Measurements from ENCODE around the gene PMFBP1.
A peak's percentile ranks its signal among the peaks of the same experiment; 100 is the strongest.

The PMFBP1 gene

DNA sequence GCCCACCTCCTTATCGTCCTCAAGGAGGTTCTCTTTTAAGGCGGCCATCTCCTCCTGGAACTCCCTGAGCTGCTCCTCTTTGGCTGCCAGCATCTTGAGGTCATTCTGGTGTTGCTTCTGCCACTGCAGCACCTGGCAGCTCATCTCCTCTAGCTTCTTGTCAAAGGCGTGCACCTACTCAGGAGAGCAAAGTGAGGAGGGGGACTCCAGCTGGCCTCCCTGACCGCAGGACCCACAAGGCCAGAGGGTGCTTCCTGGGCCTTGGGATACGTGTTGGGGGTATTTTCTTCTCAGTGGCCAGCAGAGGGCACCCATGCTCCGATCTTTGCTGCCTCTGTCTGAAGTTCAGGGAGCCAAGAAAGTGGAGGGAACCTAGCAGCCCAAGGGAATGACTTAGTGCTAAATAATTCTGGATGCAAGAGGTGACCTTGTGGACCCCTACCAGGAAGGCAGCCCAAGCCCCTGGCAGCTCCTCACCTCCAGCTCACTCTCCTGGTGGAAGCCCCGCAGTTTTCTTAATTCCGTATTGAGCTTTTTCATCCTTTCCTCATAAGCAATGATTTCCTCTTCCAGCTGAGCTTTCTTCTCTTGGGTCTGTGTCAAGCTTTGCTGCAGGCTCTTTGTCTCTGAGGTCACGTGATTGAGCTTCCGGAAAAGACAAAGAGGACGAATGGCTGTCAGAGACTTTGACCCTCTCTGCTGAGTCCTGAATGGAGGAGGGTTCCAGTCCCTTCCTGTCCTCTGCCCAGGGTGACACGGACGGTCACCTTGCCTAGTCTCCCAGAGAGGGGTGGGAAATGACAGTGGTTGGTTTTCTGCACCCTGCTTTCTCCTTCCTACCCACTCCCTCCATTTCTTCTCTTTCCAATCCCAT, 47.0 kb downstream of the PMFBP1 start:
- Histone ChIP-seq H3K36me3 (ENCODE audit: control insufficient read depth in 1 of 2, insufficient read depth in 2 of 2, low read depth in 1 of 2, low read length in 2 of 2) (no peaks in the 10 kb centered on the region), H2BK120ac (ENCODE audit: low read depth, low read length) (no peak overlapping the region), H3K79me1 (replicated peaks; ENCODE audit: low read length, poor library complexity, severe bottlenecking) (no peaks in the 10 kb centered on the region), H3K27me3 (ENCODE audit: control insufficient read depth in 1 of 2, insufficient read depth in 1 of 2, low read length in 2 of 2) (peaks cover 3% of the 10 kb centered on the region in 2 experiments), H4K8ac (ENCODE audit: low read length) (no peak overlapping the region), H3K27ac (ENCODE audit: low read length, poor library complexity, severe bottlenecking) (no peak overlapping the region), H3K4me2 (ENCODE audit: low read length, poor library complexity, severe bottlenecking) (no peak overlapping the region), H2AFZ (ENCODE audit: low read depth, low read length) (no peak overlapping the region), H3K4ac (ENCODE audit: low read depth in 1 of 2, low read length in 2 of 2) (no peak overlapping the region), H4K91ac (ENCODE audit: low read length) (no peak overlapping the region), H2AK5ac (ENCODE audit: low read length, severe bottlenecking) (no peak overlapping the region), H2BK5ac (ENCODE audit: low read depth, low read length, poor library complexity, severe bottlenecking) (no peak overlapping the region), H3K9ac (ENCODE audit: low read length) (peak overlapping the region; percentile 9), H2BK12ac (ENCODE audit: low read length in 2 of 2) (no peak overlapping the region), H3K9me3 (ENCODE audit: control insufficient read depth, low read length) (no peaks in the 10 kb centered on the region), H3K4me1 (ENCODE audit: control insufficient read depth, insufficient read depth, low read depth, low read length) (peaks cover 2% of the 10 kb centered on the region), H3K23ac (ENCODE audit: low read length in 2 of 2) (peak overlapping the region in 1 of 2 experiments; percentile 26), H3K14ac (ENCODE audit: low read length in 2 of 2) (no peak overlapping the region), H3K18ac (ENCODE audit: low read depth in 1 of 2, low read length in 2 of 2) (peak overlapping the region in 1 of 2 experiments; percentile 18), H2BK15ac (ENCODE audit: low read depth, poor library complexity, severe bottlenecking) (no peak overlapping the region), H3K4me3 (ENCODE audit: insufficient read depth in 1 of 2, low read depth in 1 of 2, low read length in 2 of 2) (no peak overlapping the region)
- DNase-seq = peak; percentile 72
- WGBS = 57% methylated on average over 13 of the region's 13 CpGs

DNA sequence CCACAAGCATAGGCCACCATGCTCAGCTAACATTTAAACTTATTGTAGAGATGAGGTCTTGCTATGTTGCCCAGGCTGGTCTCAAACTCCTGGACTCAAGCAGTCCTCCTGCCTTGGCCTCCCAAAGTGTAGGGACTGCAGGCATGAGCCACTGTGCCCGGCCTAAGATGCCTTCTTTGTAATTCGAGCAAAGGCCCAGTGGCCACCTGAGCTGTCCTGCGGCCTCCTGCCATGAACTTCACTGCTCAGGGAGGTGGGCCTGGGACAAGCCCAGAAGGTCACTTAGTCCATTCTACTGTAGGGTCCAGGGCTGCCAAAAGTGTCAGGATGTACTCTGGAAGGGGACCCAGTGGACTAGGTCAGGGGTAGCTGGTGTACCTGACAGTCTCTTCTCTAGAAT, 47.8 kb downstream of the PMFBP1 start:
- Histone ChIP-seq H3K4me2 (ENCODE audit: low read length, poor library complexity, severe bottlenecking) (no peak overlapping the region), H2BK12ac (ENCODE audit: low read length in 2 of 2) (no peak overlapping the region), H3K27ac (ENCODE audit: low read length, poor library complexity, severe bottlenecking) (no peak overlapping the region), H3K4me1 (ENCODE audit: control insufficient read depth, insufficient read depth, low read depth, low read length) (peaks cover 2% of the 10 kb centered on the region), H2BK5ac (ENCODE audit: low read depth, low read length, poor library complexity, severe bottlenecking) (no peak overlapping the region), H2BK120ac (ENCODE audit: low read depth, low read length) (no peak overlapping the region), H3K9me3 (ENCODE audit: control insufficient read depth, low read length) (no peaks in the 10 kb centered on the region), H3K9ac (ENCODE audit: low read length) (peak overlapping the region; percentile 9), H3K18ac (ENCODE audit: low read depth in 1 of 2, low read length in 2 of 2) (peak overlapping the region in 1 of 2 experiments; percentile 18), H3K4me3 (ENCODE audit: insufficient read depth in 1 of 2, low read depth in 1 of 2, low read length in 2 of 2) (no peak overlapping the region), H3K4ac (ENCODE audit: low read depth in 1 of 2, low read length in 2 of 2) (no peak overlapping the region), H3K79me1 (replicated peaks; ENCODE audit: low read length, poor library complexity, severe bottlenecking) (no peaks in the 10 kb centered on the region), H4K91ac (ENCODE audit: low read length) (no peak overlapping the region), H3K14ac (ENCODE audit: low read length in 2 of 2) (no peak overlapping the region), H3K23ac (ENCODE audit: low read length in 2 of 2) (no peak overlapping the region), H4K8ac (ENCODE audit: low read length) (no peak overlapping the region), H3K27me3 (ENCODE audit: control insufficient read depth in 1 of 2, insufficient read depth in 1 of 2, low read length in 2 of 2) (peaks cover 2 to 3% of the 10 kb centered on the region in 2 experiments), H2BK15ac (ENCODE audit: low read depth, poor library complexity, severe bottlenecking) (no peak overlapping the region), H2AFZ (ENCODE audit: low read depth, low read length) (no peak overlapping the region), H3K36me3 (ENCODE audit: control insufficient read depth in 1 of 2, insufficient read depth in 2 of 2, low read depth in 1 of 2, low read length in 2 of 2) (no peaks in the 10 kb centered on the region), H2AK5ac (ENCODE audit: low read length, severe bottlenecking) (no peak overlapping the region)
- WGBS = 98% methylated on average over 3 of the region's 3 CpGs
- no peak for DNase-seq

DNA sequence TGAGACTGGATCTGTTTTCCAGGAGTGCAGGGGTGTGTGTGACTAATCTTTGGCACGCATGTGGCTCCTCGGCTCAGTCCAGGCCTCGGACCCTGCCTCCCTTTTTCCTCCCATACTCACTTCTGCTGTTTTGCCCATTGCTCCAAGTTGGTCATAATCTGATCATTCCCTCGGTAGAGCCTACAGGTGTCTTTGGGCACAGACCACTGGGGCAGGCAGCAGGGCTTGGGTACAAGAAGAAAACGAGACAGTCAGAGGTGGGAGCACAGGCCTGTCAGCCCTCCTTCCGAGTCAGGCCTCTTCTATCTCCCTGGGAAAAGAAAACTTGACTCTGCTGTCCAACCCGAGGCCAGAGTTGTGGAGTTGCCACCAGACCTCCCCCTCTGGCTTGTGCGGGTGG, 48.5 kb downstream of the PMFBP1 start:
- H3K14ac ChIP-seq (ENCODE audit: low read length in 2 of 2) = no peak overlapping the region
- H2BK15ac ChIP-seq (ENCODE audit: low read depth, poor library complexity, severe bottlenecking) = no peak overlapping the region
- no peak overlapping the region for H2AK5ac ChIP-seq (ENCODE audit: low read length, severe bottlenecking)
- H2BK5ac ChIP-seq (ENCODE audit: low read depth, low read length, poor library complexity, severe bottlenecking) = no peak overlapping the region
- H3K23ac ChIP-seq (ENCODE audit: low read length in 2 of 2) = no peak overlapping the region
- no peak overlapping the region for H4K91ac ChIP-seq (ENCODE audit: low read length)
- H3K4ac ChIP-seq (ENCODE audit: low read depth in 1 of 2, low read length in 2 of 2) = no peak overlapping the region
- no peak overlapping the region for H2AFZ ChIP-seq (ENCODE audit: low read depth, low read length)
- DNase-seq = no peak
- no peak overlapping the region for H3K4me2 ChIP-seq (ENCODE audit: low read length, poor library complexity, severe bottlenecking)
- no peak overlapping the region for H4K8ac ChIP-seq (ENCODE audit: low read length)
- H3K27me3 ChIP-seq (ENCODE audit: control insufficient read depth in 1 of 2, insufficient read depth in 1 of 2, low read length in 2 of 2) = no peaks in the 10 kb centered on the region
- no peaks in the 10 kb centered on the region for H3K79me1 ChIP-seq (replicated peaks; ENCODE audit: low read length, poor library complexity, severe bottlenecking)
- WGBS = 76% methylated on average over 8 of the region's 8 CpGs
- peaks cover 2% of the 10 kb centered on the region for H3K4me1 ChIP-seq (ENCODE audit: control insufficient read depth, insufficient read depth, low read depth, low read length)
- H3K9me3 ChIP-seq (ENCODE audit: control insufficient read depth, low read length) = no peaks in the 10 kb centered on the region
- H2BK120ac ChIP-seq (ENCODE audit: low read depth, low read length) = no peak overlapping the region
- no peak overlapping the region for H3K27ac ChIP-seq (ENCODE audit: low read length, poor library complexity, severe bottlenecking)
- no peaks in the 10 kb centered on the region for H3K36me3 ChIP-seq (ENCODE audit: control insufficient read depth in 1 of 2, insufficient read depth in 2 of 2, low read depth in 1 of 2, low read length in 2 of 2)
- H3K9ac ChIP-seq (ENCODE audit: low read length) = no peak overlapping the region
- no peak overlapping the region for H3K18ac ChIP-seq (ENCODE audit: low read depth in 1 of 2, low read length in 2 of 2)
- H2BK12ac ChIP-seq (ENCODE audit: low read length in 2 of 2) = no peak overlapping the region
- no peak overlapping the region for H3K4me3 ChIP-seq (ENCODE audit: insufficient read depth in 1 of 2, low read depth in 1 of 2, low read length in 2 of 2)

DNA sequence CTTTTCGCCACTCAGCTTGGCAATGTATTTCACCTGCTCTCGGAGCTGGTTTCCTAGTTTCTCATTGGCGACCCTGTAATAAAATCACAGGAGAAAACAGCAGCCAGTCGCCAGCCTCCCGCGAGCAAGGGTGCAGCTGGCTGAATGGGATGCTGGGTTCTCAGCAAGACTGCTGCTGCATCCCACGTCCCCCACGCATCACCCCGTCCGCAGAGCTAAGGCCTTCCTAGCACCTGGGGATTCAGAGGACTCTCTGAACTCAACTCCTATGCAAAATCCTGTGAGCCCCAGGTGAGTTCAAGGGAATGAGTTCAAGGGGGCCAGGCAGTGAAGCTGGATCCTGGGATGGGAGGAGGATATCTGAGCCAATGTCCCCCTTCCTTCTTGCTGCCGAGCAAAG, 49.0 kb downstream of the PMFBP1 start:
- no peak overlapping the region for H3K23ac ChIP-seq (ENCODE audit: low read length in 2 of 2)
- H4K8ac ChIP-seq (ENCODE audit: low read length) = no peak overlapping the region

More for the DNA sequence above, 49.0 kb downstream of the PMFBP1 start:
- Histone ChIP-seq H3K4me3 (ENCODE audit: insufficient read depth in 1 of 2, low read depth in 1 of 2, low read length in 2 of 2) (no peak overlapping the region), H2BK120ac (ENCODE audit: low read depth, low read length) (no peak overlapping the region), H3K9ac (ENCODE audit: low read length) (no peak overlapping the region), H3K27me3 (ENCODE audit: control insufficient read depth in 1 of 2, insufficient read depth in 1 of 2, low read length in 2 of 2) (no peaks in the 10 kb centered on the region), H3K18ac (ENCODE audit: low read depth in 1 of 2, low read length in 2 of 2) (no peak overlapping the region), H3K4me2 (ENCODE audit: low read length, poor library complexity, severe bottlenecking) (no peak overlapping the region), H3K4ac (ENCODE audit: low read depth in 1 of 2, low read length in 2 of 2) (no peak overlapping the region), H3K4me1 (ENCODE audit: control insufficient read depth, insufficient read depth, low read depth, low read length) (peaks cover 2% of the 10 kb centered on the region), H3K14ac (ENCODE audit: low read length in 2 of 2) (no peak overlapping the region), H2BK15ac (ENCODE audit: low read depth, poor library complexity, severe bottlenecking) (no peak overlapping the region), H4K91ac (ENCODE audit: low read length) (no peak overlapping the region), H3K9me3 (ENCODE audit: control insufficient read depth, low read length) (no peaks in the 10 kb centered on the region), H3K27ac (ENCODE audit: low read length, poor library complexity, severe bottlenecking) (no peak overlapping the region), H3K36me3 (ENCODE audit: control insufficient read depth in 1 of 2, insufficient read depth in 2 of 2, low read depth in 1 of 2, low read length in 2 of 2) (no peaks in the 10 kb centered on the region), H2BK12ac (ENCODE audit: low read length in 2 of 2) (no peak overlapping the region), H2BK5ac (ENCODE audit: low read depth, low read length, poor library complexity, severe bottlenecking) (no peak overlapping the region), H3K79me1 (replicated peaks; ENCODE audit: low read length, poor library complexity, severe bottlenecking) (no peaks in the 10 kb centered on the region), H2AK5ac (ENCODE audit: low read length, severe bottlenecking) (no peak overlapping the region), H2AFZ (ENCODE audit: low read depth, low read length) (no peak overlapping the region)
- no peak for DNase-seq
- 90% methylated on average over 6 of the region's 11 CpGs for WGBS

Measured in mesenchymal stem cell (in vitro differentiated cells and primary cell).